ENCODE results near the gene C1QTNF5.
A peak's percentile ranks its signal among the peaks of the same experiment; 100 is the strongest.

C1QTNF5 gene

DNA sequence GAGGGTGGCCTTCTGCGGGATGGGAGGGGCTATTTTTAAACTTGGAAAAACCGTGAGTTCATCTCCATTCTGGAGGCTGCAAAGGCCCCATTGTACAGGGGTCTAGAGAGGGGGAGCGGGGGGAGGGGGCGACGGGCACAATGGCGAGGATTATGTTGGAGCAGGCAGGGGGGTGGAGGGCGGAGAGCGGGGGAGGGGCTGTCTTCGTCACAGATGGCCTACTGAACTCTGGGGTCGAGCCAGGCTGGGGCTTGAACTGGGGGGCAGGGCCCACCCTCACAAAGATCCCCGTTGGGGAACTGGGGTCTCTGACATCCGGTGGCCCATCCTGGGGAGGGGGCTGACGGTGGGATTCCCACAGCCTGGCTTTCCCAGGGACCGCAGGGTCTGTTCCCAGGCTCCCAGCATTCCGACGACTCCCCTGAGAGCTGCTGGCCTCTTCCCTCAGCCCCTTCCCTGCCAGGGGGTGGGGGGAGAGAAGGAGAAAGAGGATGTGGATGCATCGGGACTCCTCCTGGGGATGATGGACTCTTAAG, 20.4 kb downstream of the C1QTNF5 start:
- DNase-seq (ENCODE audit: low read depth in 1 of 2, low spot score in 1 of 2) = no peak
- no peak overlapping the region for H3K4me3 ChIP-seq (replicated peaks; ENCODE audit: insufficient read depth, low read length)
- no peak for TF ChIP-seq POLR2AphosphoS5 (IDR thresholded peaks at IDR 0.05; ENCODE audit: low read depth)
- TF ChIP-seq, protein P1, sequence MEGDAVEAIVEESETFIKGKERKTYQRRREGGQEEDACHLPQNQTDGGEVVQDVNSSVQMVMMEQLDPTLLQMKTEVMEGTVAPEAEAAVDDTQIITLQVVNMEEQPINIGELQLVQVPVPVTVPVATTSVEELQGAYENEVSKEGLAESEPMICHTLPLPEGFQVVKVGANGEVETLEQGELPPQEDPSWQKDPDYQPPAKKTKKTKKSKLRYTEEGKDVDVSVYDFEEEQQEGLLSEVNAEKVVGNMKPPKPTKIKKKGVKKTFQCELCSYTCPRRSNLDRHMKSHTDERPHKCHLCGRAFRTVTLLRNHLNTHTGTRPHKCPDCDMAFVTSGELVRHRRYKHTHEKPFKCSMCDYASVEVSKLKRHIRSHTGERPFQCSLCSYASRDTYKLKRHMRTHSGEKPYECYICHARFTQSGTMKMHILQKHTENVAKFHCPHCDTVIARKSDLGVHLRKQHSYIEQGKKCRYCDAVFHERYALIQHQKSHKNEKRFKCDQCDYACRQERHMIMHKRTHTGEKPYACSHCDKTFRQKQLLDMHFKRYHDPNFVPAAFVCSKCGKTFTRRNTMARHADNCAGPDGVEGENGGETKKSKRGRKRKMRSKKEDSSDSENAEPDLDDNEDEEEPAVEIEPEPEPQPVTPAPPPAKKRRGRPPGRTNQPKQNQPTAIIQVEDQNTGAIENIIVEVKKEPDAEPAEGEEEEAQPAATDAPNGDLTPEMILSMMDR (IDR thresholded peaks at IDR 0.05; ENCODE audit: insufficient read depth, low read length) = no peak
- TF ChIP-seq SPI1 (IDR thresholded peaks at IDR 0.05; ENCODE audit: borderline replicate concordance, low read depth) = no peak
- TF ChIP-seq, protein P2, sequence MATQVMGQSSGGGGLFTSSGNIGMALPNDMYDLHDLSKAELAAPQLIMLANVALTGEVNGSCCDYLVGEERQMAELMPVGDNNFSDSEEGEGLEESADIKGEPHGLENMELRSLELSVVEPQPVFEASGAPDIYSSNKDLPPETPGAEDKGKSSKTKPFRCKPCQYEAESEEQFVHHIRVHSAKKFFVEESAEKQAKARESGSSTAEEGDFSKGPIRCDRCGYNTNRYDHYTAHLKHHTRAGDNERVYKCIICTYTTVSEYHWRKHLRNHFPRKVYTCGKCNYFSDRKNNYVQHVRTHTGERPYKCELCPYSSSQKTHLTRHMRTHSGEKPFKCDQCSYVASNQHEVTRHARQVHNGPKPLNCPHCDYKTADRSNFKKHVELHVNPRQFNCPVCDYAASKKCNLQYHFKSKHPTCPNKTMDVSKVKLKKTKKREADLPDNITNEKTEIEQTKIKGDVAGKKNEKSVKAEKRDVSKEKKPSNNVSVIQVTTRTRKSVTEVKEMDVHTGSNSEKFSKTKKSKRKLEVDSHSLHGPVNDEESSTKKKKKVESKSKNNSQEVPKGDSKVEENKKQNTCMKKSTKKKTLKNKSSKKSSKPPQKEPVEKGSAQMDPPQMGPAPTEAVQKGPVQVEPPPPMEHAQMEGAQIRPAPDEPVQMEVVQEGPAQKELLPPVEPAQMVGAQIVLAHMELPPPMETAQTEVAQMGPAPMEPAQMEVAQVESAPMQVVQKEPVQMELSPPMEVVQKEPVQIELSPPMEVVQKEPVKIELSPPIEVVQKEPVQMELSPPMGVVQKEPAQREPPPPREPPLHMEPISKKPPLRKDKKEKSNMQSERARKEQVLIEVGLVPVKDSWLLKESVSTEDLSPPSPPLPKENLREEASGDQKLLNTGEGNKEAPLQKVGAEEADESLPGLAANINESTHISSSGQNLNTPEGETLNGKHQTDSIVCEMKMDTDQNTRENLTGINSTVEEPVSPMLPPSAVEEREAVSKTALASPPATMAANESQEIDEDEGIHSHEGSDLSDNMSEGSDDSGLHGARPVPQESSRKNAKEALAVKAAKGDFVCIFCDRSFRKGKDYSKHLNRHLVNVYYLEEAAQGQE (IDR thresholded peaks at IDR 0.05; ENCODE audit: insufficient replicate concordance, low read depth) = no peak
- TF ChIP-seq GABPA (IDR thresholded peaks at IDR 0.05; ENCODE audit: low read depth) = no peak
- H3K27ac ChIP-seq (replicated peaks) = no peak overlapping the region
- H3K27me3 ChIP-seq (ENCODE audit: insufficient read depth, poor library complexity, severe bottlenecking) = peaks cover 21% of the 10 kb centered on the region

GRCh38 chr11:119319700-119320239, 20.9 kb downstream of the C1QTNF5 start:
- peaks cover 25% of the 10 kb centered on the region for H3K27me3 ChIP-seq (ENCODE audit: insufficient read depth, poor library complexity, severe bottlenecking)
- H3K27ac ChIP-seq (replicated peaks) = no peak overlapping the region
- no peak for TF ChIP-seq GABPA (IDR thresholded peaks at IDR 0.05; ENCODE audit: low read depth)
- TF ChIP-seq POLR2AphosphoS5 (IDR thresholded peaks at IDR 0.05; ENCODE audit: low read depth) = no peak
- no peak for TF ChIP-seq SPI1 (IDR thresholded peaks at IDR 0.05; ENCODE audit: borderline replicate concordance, low read depth)
- TF ChIP-seq, protein P2 (IDR thresholded peaks at IDR 0.05; ENCODE audit: insufficient replicate concordance, low read depth) = no peak
- TF ChIP-seq, protein P1 (IDR thresholded peaks at IDR 0.05; ENCODE audit: insufficient read depth, low read length) = no peak
- DNase-seq (ENCODE audit: low read depth in 1 of 2, low spot score in 1 of 2) = no peak
- no peak overlapping the region for H3K4me3 ChIP-seq (replicated peaks; ENCODE audit: insufficient read depth, low read length)

- Histone ChIP-seq H3K27ac (replicated peaks) (peak overlapping the region; percentile 39), H3K27me3 (ENCODE audit: insufficient read depth, poor library complexity, severe bottlenecking) (peaks cover 31% of the 10 kb centered on the region), H3K4me3 (replicated peaks; ENCODE audit: insufficient read depth, low read length) (no peak overlapping the region)
- no peak for DNase-seq (ENCODE audit: low read depth in 1 of 2, low spot score in 1 of 2)
- TF ChIP-seq, protein P2 (IDR thresholded peaks at IDR 0.05; ENCODE audit: insufficient replicate concordance, low read depth) = no peak
- no peak for TF ChIP-seq SPI1 (IDR thresholded peaks at IDR 0.05; ENCODE audit: borderline replicate concordance, low read depth)
- TF ChIP-seq POLR2AphosphoS5 (IDR thresholded peaks at IDR 0.05; ENCODE audit: low read depth) = no peak
- no peak for TF ChIP-seq GABPA (IDR thresholded peaks at IDR 0.05; ENCODE audit: low read depth)
- TF ChIP-seq, protein P1 (IDR thresholded peaks at IDR 0.05; ENCODE audit: insufficient read depth, low read length) = no peak
These were observed 21.5 kb downstream of the C1QTNF5 start for GRCh38 chr11:119319136-119319699.

All from HL-60 (cell line).